Coronary artery (tissue), 2 donors: ENCODE measurements around the gene GK.
"Not testable (repeated sequence)": the region's sequence is repeated elsewhere in the genome, so short reads cannot be mapped to it uniquely, and the experiment has no call there.

Source experiments
- DNase-seq: peaks from one replicate; pipeline ENCODE4 v3.0.0-alpha.2; 2017; ENCODE audit warnings: low spot score
- H3K27ac ChIP-seq, 2 donors: fragments of 200-600 bp; sonication (generic); one replicate each; pipeline ENCODE4 v1.5.1; 2016 to 2019
- H3K4me3 ChIP-seq: fragments of 200-600 bp; sonication (generic); 2 replicates; pipeline ENCODE4 v1.5.1; 2016; ENCODE audit warnings: mild to moderate bottlenecking, moderate library complexity
- CTCF ChIP-seq: fragments of 200-600 bp; sonication (generic); IDR thresholded peaks from one replicate; pipeline ENCODE4 v1.5.1; 2019; ENCODE audit warnings: antibody characterized with exemption

GK gene

GRCh38 chrX:30735839-30736238 is 82.6 kb downstream of the GK start:
- no peak overlapping the region for H3K27ac ChIP-seq
- no peak for DNase-seq
- TF ChIP-seq CTCF = peak; percentile 20
- no peak overlapping the region for H3K4me3 ChIP-seq

GRCh38 chrX:30741545-30741944 is 88.3 kb downstream of the GK start:
- no peak overlapping the region for H3K27ac ChIP-seq
- TF ChIP-seq CTCF = no peak
- no peak for DNase-seq
- H3K4me3 ChIP-seq = no peak overlapping the region

GRCh38 chrX:30748342-30748960 is 95.2 kb downstream of the GK start:
- TF ChIP-seq CTCF = no peak
- H3K4me3 ChIP-seq = no peak overlapping the region
- H3K27ac ChIP-seq = no peak overlapping the region
- DNase-seq = no peak

GRCh38 chrX:30751497-30751896 is 98.3 kb downstream of the GK start:
- TF ChIP-seq CTCF = no peak
- DNase-seq = no peak

GRCh38 chrX:30762755-30763154 is 109.5 kb downstream of the GK start:
- H3K4me3 ChIP-seq = no peak overlapping the region
- no peak overlapping the region for H3K27ac ChIP-seq
- DNase-seq = no peak
- TF ChIP-seq CTCF = no peak

More at GRCh38 chrX:30751497-30751896, 98.3 kb downstream of the GK start:
- H3K27ac ChIP-seq = no peak overlapping the region
- no peak overlapping the region for H3K4me3 ChIP-seq

- H3K4me3 ChIP-seq, H3K27ac ChIP-seq, DNase-seq: not testable (repeated sequence)
These were observed 120.5 kb downstream of the GK start for GRCh38 chrX:30773764-30774163.

- TF ChIP-seq CTCF = no peak
- Histone ChIP-seq H3K27ac (no peak overlapping the region), H3K4me3 (no peak overlapping the region)
- DNase-seq = no peak
These were observed 124.4 kb downstream of the GK start for GRCh38 chrX:30777575-30777974.
